Measurements from ENCODE around the gene RTKN2. TPM values are rescaled to one million over a fixed set of nuclear protein-coding genes. Genes with fewer than 3 reads are reported as not detected.

Gene RTKN2
- polyA plus RNA-seq, 1 donor from 2014 or later: 4.7 TPM

DNA sequence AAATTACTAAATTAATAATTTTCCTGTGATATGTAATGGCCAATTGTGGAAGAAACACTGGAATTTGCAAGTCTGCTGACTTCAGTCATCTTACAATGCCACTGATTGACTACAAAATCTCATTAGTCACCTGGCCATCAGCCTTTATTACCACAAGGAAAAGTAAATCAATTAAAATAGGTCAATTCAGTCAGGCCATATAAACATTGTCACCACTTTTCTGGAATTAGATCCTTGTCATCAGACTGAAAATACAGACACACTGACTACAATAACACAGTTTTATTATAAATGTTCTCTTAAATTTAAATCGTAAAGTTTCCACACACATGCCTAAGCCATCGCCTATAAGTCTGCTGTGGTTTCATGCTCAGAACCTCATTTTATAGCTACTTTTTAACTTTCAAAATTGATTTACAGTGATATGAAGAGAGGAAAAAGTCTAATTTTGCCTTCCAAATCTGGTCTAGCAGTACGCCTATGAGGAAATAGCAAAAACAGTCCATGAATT lies 54.2 kb downstream of the RTKN2 start:
- H3K36me3 ChIP-seq (ENCODE audit: insufficient read depth, low read length): no peaks in the 10 kb centered on the region
- H3F3A ChIP-seq (ENCODE audit: insufficient read depth, low read length, poor library complexity, severe bottlenecking): no peaks in the 10 kb centered on the region
- TF ChIP-seq MXI1 (conservative IDR thresholded peaks at IDR 0.05; ENCODE audit: poor library complexity, severe bottlenecking) (no peak), RAD21 (conservative IDR thresholded peaks at IDR 0.05) (no peak), TAF1 (IDR thresholded peaks at IDR 0.05; ENCODE audit: low read depth) (no peak), SMC3 (conservative IDR thresholded peaks at IDR 0.05; ENCODE audit: poor library complexity) (no peak), EZH2 (IDR thresholded peaks at IDR 0.05; ENCODE audit: borderline replicate concordance, insufficient read depth, low read length, poor library complexity, severe bottlenecking) (no peak), REST (IDR thresholded peaks at IDR 0.05; ENCODE audit: borderline replicate concordance) (no peak), POLR2AphosphoS5 (IDR thresholded peaks at IDR 0.05) (no peak), CTCF (IDR thresholded peaks at IDR 0.05; ENCODE audit: poor library complexity, severe bottlenecking) (no peak), EP300 (conservative IDR thresholded peaks at IDR 0.05; ENCODE audit: poor library complexity, severe bottlenecking) (no peak)
- H3K4me3 ChIP-seq (ENCODE audit: low read length): no peak overlapping the region
- H3K4me2 ChIP-seq (ENCODE audit: low read length): no peak overlapping the region
- no peaks in the 10 kb centered on the region for H4K20me1 ChIP-seq (ENCODE audit: insufficient read depth)
- no peaks in the 10 kb centered on the region for H3K9me2 ChIP-seq (ENCODE audit: insufficient read depth, low read length)
- no peak overlapping the region for H2AFZ ChIP-seq (ENCODE audit: low read depth, low read length)
- no peak overlapping the region for H3K27ac ChIP-seq (ENCODE audit: low read length)
- H3K9ac ChIP-seq (ENCODE audit: low read length): no peak overlapping the region
- no peaks in the 10 kb centered on the region for H3K9me3 ChIP-seq (ENCODE audit: low read length)
- no peaks in the 10 kb centered on the region for H3K79me2 ChIP-seq (replicated peaks; ENCODE audit: insufficient read depth, low read length)
- no peaks in the 10 kb centered on the region for H3K27me3 ChIP-seq (ENCODE audit: insufficient read depth, low read depth, low read length)

DNA sequence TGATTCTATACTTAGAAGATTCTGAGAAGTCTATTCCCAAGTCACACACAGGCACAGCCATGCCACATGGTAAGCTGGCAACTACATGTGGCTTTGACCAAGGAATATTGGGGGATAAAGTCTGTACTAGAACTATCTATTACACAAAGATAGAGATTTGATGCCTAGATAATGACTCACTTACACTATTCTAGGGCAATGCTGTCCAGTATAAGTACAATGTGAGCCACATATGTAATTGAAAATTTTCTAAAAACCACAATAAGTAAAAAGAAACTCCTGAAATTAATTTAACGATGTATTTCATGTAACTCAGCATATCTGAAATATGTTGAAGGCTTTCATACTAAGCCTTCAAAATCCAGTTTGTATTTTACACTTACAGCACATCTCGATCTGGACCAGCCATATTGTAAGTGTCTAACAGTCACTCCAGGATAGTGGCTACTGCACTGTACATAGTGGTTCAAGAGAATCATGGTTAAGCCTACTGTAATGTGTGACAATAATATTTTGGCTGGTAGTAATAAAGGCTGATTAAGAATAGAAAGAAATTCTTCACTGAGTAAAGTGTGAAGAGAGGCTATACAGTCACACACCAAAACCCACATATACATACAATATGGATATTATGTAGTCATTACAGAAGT lies 62.8 kb downstream of the RTKN2 start:
- H3F3A ChIP-seq (ENCODE audit: insufficient read depth, low read length, poor library complexity, severe bottlenecking): no peaks in the 10 kb centered on the region
- H3K9me3 ChIP-seq (ENCODE audit: low read length): no peaks in the 10 kb centered on the region
- H3K27ac ChIP-seq (ENCODE audit: low read length): no peak overlapping the region
- H2AFZ ChIP-seq (ENCODE audit: low read depth, low read length): no peak overlapping the region
- H3K36me3 ChIP-seq (ENCODE audit: insufficient read depth, low read length): no peaks in the 10 kb centered on the region
- H3K27me3 ChIP-seq (ENCODE audit: insufficient read depth, low read depth, low read length): no peaks in the 10 kb centered on the region
- H3K9ac ChIP-seq (ENCODE audit: low read length): no peak overlapping the region
- H3K4me3 ChIP-seq (ENCODE audit: low read length): no peak overlapping the region
- no peaks in the 10 kb centered on the region for H3K9me2 ChIP-seq (ENCODE audit: insufficient read depth, low read length)
- H4K20me1 ChIP-seq (ENCODE audit: insufficient read depth): no peaks in the 10 kb centered on the region
- no peak for TF ChIP-seq REST (IDR thresholded peaks at IDR 0.05; ENCODE audit: borderline replicate concordance)
- no peak for TF ChIP-seq EP300 (conservative IDR thresholded peaks at IDR 0.05; ENCODE audit: poor library complexity, severe bottlenecking)
- TF ChIP-seq CTCF (IDR thresholded peaks at IDR 0.05; ENCODE audit: poor library complexity, severe bottlenecking): no peak
- no peak for TF ChIP-seq RAD21 (conservative IDR thresholded peaks at IDR 0.05)
- no peaks in the 10 kb centered on the region for H3K79me2 ChIP-seq (replicated peaks; ENCODE audit: insufficient read depth, low read length)
- H3K4me2 ChIP-seq (ENCODE audit: low read length): no peak overlapping the region

Data from neural cell (in vitro differentiated cells).